Measurements from ENCODE around the gene PLCD1. TPM values are rescaled to one million over a fixed set of nuclear protein-coding genes. Genes with fewer than 3 reads are reported as not detected.

The PLCD1 gene
- polyA plus RNA-seq, 4 donors, result 14.5 to 30.3 (median 20.1) TPM

DNA sequence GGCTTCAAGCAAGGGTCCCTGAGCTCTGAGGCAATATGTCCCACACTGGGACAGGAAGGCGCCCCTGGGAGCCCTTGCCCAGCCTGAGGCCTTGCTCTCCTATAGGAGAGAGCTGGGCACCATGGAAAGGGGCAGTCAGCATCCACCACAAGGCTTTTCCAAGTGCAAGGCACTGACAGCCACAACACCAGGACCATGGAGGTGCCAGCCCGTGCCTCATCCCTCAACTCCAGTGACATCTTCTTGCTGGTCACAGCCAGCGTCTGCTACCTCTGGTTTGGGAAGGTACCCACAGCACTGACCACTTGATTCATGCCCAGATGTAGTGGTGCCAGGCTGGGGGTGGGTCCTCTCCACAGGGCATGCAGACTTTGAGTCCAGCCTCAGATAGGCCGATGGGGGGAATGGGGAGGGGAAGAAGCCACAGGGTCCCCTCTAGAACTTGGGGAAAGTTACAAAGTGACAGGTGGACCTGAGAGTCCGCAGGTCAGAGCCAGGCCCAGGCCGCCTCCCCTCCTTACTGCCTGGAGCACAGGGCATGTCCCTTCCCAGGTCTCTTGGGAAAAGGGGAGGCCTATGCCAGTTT is 27.1 kb downstream of the PLCD1 start:
- no peak for DNase-seq (ENCODE audit: low read depth in 4 of 4, low spot score in 3 of 4)

DNA sequence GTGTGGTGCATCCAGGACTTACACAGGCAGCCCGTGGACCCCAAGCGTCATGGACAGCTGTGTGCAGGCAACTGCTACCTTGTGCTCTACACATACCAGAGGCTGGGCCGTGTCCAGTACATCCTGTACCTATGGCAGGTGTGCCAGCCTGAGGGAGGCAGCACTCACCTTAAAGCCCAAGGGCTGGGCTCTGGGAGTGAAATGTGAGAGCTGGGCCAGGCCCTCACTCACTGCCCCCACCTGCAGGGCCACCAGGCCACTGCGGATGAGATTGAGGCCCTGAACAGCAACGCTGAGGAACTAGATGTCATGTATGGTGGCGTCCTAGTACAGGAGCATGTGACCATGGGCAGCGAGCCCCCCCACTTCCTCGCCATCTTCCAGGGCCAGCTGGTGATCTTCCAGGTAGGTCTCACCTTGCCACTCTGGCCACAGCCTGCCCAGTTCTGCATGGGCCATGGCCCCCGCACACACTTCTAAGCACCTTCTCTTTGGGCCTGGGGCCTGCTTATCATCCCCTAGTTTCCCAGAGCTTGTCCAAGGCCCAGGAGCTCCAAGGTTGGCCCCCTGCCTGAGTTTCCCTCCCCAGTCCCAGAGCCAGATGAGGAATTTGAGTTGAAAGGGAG is 27.9 kb downstream of the PLCD1 start:
- no peak for DNase-seq (ENCODE audit: low read depth in 4 of 4, low spot score in 3 of 4)

DNA sequence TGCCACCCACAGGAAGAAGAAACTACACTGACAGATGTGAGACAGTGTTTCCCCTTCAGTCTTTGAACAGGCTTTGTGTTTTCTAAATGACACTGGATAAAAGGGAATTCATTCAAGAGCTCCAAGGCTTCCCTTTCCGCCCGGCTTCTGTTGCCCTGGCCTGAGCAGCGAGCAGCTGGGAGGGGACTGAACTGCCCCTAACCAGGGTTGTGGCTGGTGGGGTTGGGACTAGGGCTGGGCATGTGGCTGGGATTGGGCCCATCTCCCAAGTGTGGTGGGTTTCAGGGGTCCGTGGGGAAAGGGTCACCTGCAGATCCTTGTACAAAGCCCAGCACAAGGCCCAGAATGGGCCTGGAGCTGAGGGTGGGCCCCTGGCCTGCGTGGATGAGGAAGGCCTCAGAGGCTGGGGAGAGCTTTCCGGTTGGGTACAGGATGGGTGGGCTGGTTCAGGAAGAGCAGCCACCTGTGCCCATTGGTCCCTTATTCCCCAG is 28.4 kb downstream of the PLCD1 start:
- DNase-seq (ENCODE audit: low read depth in 4 of 4, low spot score in 3 of 4), result no peak

DNA sequence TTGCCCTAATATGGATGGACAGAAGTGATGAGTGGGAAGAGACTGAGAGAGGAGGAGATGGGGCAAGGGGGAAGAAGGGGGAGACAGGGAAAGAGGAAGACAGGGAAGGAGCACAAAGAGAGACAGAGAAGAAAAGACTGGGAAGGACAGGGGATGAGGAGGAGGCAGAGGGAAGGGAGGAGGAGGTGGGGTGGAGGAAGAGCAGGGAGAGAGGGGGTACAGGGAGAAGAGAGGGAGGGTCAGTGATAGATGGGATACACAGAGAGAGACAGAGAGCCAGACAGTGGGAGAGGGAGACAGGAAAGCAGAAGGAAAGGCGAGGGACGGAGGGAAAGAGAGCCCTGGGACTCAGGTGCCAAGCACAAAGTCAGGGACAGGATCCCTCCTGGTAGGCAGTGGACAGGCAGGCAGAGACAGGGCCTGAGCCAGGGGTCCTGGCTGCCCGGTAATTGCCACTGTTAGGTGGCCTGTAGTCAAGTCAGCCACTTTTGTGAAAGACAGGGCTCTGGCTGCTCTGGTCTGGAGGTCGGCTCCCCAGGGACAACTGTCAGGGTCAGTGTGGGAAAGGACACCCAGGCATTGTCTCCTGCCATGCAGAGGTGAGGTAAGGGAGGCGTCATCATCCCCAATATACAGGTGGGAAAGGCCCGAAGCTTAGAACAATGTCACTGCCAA is 29.1 kb downstream of the PLCD1 start:
- DNase-seq (ENCODE audit: low read depth in 4 of 4, low spot score in 3 of 4), result no peak

DNA sequence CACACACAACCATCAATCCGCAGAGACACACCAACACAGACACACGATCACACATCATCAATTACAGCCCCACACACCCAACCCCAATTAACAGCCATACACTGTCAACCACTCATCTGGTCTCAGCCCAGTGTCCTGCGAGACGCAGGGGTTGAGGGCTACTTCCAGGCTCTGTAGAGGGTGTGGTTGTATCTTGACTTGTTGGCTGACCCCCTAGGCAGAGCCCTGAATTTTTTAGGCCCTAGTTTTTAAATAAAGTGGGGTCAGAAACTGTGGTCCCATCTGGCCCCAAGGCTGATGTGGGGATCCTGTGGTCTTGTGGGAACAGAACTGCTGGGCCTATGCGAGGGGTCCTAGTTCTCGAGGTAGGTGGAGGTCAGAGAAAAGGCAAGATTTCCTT is 29.6 kb downstream of the PLCD1 start:
- DNase-seq (ENCODE audit: low read depth in 4 of 4, low spot score in 3 of 4), result no peak

DNA sequence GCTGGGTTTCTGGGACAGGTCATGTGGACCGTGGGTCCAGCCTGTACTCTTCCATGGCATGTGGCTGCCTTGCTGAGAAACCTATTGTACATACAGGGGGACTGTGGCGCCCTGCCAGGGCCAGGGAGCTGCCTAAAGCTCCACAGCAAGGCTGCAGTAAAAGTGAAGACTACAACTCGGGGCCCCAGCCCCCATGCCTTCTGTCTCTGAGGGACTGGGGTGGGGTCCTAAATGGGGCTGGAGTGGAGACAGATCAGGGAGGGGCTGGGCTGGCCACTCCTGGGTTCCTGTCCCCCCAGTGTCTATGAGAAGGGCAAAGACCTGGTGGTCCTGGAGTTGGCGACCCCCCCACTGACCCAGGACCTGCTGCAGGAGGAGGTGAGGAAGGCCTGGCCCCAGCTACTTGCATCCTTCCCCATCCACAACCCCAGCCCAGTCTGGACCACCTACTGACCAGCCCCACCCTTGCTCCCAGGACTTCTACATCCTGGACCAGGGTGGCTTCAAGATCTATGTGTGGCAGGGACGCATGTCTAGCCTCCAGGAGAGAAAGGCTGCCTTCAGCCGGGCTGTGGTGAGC is 31.6 kb downstream of the PLCD1 start:
- no peak for DNase-seq (ENCODE audit: low read depth in 4 of 4, low spot score in 3 of 4)

DNA sequence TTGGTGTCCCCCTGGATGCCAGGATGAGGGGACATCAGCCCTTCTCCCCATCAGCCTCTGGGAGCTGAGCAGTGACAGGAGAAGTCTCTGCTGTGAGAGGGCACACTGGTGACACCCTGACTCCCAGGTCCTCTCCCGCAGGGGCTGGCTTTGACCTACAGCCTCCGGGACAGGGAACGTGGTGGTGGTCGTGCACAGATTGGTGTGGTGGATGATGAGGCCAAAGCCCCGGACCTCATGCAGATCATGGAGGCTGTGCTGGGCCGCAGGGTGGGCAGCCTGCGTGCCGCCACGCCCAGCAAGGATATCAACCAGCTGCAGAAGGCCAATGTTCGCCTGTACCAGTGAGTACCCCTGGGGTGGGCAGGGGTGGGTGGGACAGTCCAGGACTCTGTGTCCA is 32.1 kb downstream of the PLCD1 start:
- no peak for DNase-seq (ENCODE audit: low read depth in 4 of 4, low spot score in 3 of 4)

DNA sequence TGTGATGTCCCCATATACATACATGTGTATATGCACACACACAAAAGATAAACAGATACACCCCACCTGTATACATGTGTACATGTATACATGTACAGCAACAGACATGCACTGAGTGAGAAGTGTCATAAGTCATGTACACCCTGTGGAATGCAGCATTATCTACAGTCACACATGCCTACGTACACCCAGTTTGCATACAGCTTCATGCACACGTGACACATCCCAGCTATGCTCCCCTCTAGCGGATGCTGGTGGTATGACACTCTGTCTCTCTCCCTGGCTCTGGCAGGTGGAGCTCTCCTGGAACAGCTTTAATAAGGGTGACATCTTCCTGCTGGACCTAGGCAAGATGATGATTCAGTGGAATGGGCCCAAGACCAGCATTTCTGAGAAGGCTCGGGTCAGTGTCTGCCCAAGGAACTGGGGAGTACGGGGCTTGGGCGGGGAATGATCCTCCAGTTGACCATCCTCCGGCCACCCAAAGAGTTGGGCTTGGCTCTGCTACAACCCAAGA is 32.6 kb downstream of the PLCD1 start:
- peak in 1 of 4 donors; percentile 58 for DNase-seq (ENCODE audit: low read depth in 4 of 4, low spot score in 3 of 4)

DNA sequence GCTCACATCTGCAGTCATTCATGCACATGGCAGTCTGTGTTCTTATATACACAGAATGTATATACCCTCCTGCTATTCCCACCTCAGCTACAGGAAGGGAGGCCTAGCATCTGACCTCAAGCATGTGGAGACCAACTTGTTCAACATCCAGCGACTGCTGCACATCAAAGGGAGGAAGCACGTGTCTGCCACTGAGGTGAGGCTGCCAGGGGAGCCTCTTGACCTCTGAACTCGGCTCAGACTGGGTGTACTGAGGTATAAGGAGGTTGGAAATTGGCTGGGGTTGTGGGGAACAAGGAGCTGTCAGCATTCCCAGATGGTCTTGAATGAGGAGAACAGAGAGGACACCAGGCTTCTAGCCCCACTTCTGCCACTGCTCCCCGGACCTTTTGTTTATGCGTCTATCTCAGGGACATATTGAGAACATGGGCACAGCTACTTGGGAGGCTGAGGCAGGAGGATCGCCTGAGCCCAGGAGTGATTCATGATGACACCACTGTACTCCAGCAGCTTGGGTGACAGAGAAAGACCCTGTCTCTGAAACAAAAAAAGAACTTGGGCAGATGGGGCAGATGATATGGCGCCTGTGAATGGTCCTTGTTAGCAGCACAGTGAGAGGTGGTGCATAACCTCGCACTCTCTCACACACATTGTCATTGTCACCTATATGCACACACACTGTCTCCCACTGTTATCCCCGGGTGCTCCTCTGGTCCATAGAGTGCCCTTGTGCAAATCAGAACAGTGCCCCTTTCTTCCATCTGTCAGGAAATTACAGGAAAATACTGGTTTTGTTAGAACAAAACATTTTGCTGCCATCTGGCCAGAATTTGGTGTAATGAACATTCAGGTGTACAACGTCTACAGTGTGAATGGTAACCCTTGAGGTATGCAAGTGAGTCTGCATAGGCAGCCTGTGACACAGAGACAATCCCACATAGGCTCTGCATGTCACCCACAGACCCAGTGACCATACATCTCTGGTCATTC is 33.5 kb downstream of the PLCD1 start:
- no peak for DNase-seq (ENCODE audit: low read depth in 4 of 4, low spot score in 3 of 4)

DNA sequence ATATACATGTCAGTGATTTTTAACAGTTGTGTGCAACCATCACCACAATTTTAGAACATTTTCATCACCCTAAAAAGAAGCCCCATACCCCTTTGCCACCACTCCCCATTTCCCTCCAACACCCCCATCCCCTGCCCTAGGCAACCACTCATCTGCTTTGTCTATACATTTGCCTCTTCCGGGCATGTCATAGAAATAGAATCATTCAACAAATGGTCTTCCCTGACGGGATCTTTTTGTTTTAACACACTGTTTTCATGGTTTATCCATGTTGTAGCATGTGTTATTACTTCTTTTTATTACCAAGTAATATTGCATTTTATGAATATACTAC is 34.8 kb downstream of the PLCD1 start:
- DNase-seq (ENCODE audit: low read depth in 4 of 4, low spot score in 3 of 4), result no peak

DNA sequence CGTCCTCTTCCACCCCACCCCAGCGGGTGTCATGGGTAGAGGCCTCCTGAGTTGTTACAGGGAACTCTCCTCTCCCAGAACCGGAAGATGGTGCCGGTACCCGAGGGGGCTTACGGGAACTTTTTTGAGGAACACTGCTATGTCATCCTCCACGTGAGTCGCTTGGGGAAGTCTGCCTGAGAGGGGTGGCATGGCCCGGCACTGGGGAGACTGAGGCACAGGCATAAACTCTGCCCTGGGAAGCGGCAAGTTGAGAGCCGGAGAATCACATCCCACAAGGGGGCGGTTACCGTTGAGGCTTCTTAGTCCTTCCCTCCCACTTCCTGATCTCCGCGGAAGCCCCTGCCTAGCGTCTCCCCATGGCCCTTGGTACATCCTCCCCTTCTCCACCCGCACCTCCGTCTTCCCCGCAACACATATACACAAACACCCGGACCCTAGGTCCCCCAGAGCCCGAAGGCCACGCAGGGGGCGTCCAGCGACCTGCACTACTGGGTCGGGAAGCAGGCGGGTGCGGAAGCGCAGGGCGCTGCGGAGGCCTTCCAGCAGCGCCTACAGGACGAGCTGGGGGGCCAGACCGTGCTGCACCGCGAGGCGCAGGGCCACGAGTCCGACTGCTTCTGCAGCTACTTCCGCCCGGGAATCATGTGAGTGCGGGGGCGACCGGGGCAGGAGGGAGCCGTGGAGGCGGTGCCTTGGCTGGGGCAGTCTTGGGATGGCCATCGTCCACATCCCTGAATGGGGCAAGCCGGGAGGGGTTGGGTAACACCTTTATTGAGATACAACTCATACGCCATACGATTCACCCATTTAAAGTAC is 35.4 kb downstream of the PLCD1 start:
- DNase-seq (ENCODE audit: low read depth in 4 of 4, low spot score in 3 of 4), result peak in 2 of 4 donors; percentile 38 to 51

DNA sequence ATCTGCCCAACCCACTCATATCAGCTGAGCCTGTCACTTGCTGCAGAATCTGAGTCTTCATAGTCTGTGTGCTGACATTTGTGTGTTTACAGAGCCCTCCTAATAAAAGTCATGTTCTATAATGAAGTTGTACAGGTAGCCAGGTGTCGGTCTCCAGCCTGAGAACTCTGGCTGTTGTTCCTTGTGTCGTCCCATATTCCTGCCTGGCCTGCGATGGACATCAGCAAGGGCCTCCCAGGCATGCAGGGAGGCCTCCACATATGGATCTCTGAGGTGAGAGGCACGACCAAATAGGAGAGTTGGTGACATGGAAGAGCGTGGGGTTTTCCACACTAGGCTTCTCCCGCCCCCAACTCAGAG is 36.0 kb downstream of the PLCD1 start:
- DNase-seq (ENCODE audit: low read depth in 4 of 4, low spot score in 3 of 4), result no peak

DNA sequence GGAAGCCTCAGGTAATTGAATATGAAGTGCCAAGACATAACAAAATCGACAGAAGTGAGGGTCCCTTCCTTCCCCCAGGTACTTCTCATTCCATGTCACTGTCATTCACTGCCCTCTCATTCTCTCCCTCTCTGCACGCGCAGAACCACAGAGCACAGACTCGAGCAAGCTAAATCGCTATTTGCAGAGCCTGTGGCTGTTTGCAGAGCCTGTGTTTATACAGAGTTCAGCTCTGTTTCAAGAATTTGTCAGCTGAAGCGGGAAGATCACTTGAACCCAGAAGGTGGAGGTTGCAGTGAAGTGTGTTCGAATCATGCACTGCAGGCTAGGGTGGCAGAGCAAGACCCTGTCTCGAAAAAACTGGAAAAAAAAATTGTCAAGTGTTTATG is 36.4 kb downstream of the PLCD1 start:
- no peak for DNase-seq (ENCODE audit: low read depth in 4 of 4, low spot score in 3 of 4)

DNA sequence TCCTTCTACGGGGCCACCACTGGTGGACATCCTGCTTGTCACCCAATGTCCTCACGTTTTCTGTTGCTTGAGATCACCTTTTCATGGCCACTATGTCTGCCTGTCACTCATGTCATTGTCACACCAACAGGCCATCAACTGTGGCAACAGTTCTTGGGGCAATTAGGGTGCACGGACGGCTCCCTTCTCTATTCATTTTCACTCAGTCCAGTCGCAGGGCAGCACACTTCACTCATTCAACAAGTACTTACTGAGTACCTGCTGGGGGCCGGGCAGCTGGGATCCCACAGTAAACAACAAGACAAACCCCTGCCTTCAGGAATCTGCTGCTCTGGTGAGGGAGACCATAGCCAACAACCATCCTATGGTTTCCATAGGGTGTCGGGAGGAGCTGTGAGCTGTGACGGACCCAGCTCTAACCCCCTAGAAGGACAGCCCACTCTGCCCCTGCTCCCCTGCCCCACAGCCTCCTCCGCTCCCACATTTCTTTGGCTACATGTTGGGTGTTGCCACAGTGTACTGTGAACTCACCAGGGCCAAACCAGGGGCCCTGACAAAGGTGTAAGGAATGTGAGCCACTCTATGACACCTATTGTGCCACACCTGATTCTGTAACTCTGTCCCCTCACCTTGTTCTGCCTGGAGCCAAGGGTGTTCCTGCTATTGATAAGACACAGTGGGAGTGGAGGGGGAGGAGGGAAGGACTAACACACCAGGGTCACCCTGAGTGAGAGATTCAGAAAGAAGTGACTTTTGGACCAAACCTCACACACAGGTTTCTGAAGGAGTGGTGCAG is 37.0 kb downstream of the PLCD1 start:
- no peak for DNase-seq (ENCODE audit: low read depth in 4 of 4, low spot score in 3 of 4)

DNA sequence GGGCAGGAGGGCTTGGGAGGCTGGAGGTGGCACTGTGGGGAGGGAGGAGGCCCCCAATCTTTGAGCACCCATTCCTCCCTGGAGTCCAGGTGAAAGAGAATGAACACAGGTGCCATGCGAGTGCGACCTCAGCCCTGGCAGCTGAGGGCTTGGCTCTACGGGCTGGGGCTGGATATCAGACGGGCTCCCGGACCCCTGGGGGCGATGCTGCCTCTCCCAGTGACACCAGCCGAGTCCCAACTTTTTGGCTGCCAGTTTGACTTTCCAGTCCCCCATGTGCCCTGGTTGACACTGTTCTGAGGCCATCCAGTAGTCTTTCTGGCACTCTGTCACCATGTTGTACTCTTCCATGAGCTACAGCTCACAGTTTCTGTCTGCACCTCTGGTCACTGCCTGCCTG is 37.6 kb downstream of the PLCD1 start:
- no peak for DNase-seq (ENCODE audit: low read depth in 4 of 4, low spot score in 3 of 4)

DNA sequence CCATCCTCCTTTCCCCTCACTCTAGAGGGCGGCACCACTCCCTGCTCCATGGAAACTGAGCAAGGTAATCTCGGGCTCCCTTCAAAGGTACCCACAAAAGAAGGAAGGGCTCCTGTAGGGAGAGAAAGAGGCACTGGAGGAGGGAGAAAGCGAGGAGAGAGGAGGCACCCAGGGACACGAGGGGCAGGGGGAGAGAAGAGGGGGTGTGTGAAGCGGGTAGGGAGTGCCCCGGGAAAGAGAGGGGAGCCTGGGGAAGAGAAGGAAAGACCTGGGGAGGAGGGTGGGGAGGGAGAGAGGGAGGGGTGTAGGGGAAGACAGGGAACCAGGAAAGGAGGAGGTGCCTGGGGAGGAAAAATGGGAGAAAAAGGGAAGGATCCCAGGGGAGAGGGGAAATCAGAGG is 38.3 kb downstream of the PLCD1 start:
- DNase-seq (ENCODE audit: low read depth in 4 of 4, low spot score in 3 of 4), result no peak

DNA sequence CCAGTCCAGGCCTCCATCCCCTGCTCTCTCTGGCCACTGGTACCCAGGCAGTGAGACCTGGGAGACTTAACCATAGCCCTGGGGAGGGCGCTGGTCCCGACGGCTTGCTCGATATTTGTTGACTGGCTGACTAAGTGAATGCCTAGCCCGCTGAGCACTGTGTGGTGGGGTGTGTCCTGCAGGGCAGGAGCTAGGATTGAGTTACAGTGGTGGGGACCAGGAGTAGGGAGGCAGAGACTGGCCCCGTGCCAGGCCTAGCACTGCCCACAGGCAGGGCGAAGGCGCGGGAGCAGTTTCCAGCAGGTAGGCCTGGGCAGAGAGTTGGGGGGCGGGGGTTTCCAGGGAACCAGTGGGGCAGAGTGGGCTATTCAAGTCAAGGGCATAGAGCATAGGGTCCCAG is 38.9 kb downstream of the PLCD1 start, which contains the start of gene VILL:
VILL (plus strand) TSS at position 260 of the 400 bp plus-strand sequence. CDS start 2,887 bp downstream, outside the sequence.
- no peak for DNase-seq (ENCODE audit: low read depth in 4 of 4, low spot score in 3 of 4)

DNA sequence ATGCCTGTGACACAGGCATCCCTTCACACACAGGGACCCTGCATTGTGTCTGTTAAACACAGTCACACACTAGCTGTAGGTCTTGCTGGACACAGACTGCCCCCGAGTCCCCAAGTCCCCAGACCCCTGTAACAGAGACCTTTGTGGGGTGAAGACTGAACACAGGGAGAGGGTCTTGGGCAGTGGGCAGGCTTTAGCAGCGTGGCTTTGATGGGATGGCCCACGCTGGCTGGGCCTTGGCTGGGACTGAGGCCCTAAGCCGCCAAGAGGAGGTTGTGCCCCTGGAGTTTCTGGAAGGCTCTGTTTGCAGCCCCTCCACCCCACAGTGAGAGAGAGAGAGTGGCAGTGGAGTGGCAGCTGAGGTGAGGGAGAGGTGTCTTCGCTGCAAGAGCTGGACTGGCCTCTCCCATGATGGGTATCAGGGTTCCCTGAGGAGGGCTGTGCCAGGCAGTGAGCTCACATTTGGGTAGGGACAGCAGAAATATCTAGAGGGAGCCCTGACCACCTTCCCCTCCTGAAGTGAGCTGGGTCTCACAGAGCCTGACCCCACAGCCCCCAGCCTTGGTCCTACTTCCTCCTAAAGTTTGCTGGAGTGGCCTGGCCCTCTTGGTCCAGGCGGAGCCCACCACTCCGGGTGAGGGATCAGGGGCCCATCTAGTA is 39.5 kb downstream of the PLCD1 start:
- no peak for DNase-seq (ENCODE audit: low read depth in 4 of 4, low spot score in 3 of 4)

Data from left renal pelvis (tissue), 4 donors.